Spleen (tissue), 11 donors: ENCODE data around the gene SOX6. TPM values are rescaled to one million over a fixed set of nuclear protein-coding genes. Genes with fewer than 3 reads are reported as not detected.

Experiments
- DNase-seq: peaks from one replicate; pipeline ENCODE4 v3.0.0-alpha.2; 2020
- H3K27ac ChIP-seq, 8 donors: fragments of 200-600 bp; sonication (generic) in 7 of 8; 1 replicate in 4 of 8; 2 replicates in 4 of 8; pipeline versions ENCODE4 v1.5.0 to v1.8.0; 2016 to 2021; ENCODE audit warnings: inconsistent platforms in 4 of 8, mild to moderate bottlenecking in 4 of 8, moderate library complexity in 1 of 8
- H3K27me3 ChIP-seq, 7 donors: fragments of 200-600 bp; sonication (generic) in 6 of 7; replicated peaks in 1 of 7; 1 replicate in 4 of 7; 2 replicates in 3 of 7; pipeline versions ENCODE4 v1.5.0 to v1.8.0; 2016 to 2021; ENCODE audit warnings: inconsistent platforms in 3 of 7, mild to moderate bottlenecking in 1 of 7
- H3K36me3 ChIP-seq, 6 donors: fragments of 200-600 bp; sonication (generic) in 5 of 6; 1 replicate in 4 of 6; 2 replicates in 2 of 6; pipeline versions ENCODE4 v1.5.0 to v1.8.0; 2016 to 2021; ENCODE audit warnings: inconsistent platforms in 2 of 6
- H3K4me1 ChIP-seq, 6 donors: fragments of 200-600 bp; sonication (generic) in 5 of 6; 1 replicate in 3 of 6; 2 replicates in 3 of 6; pipeline versions ENCODE4 v1.5.0 to v1.8.0; 2016 to 2021; ENCODE audit warnings: inconsistent platforms in 3 of 6
- H3K4me3 ChIP-seq, 8 donors: fragments of 200-600 bp; sonication (generic) in 7 of 8; 1 replicate in 4 of 8; 2 replicates in 4 of 8; pipeline versions ENCODE4 v1.5.0 to v1.8.0; 2016 to 2021; ENCODE audit warnings: inconsistent platforms in 4 of 8, mild to moderate bottlenecking in 4 of 8, moderate library complexity in 2 of 8
- H3K9me3 ChIP-seq, 8 donors: fragments of 200-600 bp; sonication (generic) in 7 of 8; 1 replicate in 4 of 8; 2 replicates in 4 of 8; pipeline versions ENCODE4 v1.5.0 to v1.8.0; 2016 to 2021; ENCODE audit warnings: inconsistent platforms in 4 of 8
- POLR2A ChIP-seq, 3 donors: fragments of 450-650 bp; IDR thresholded peaks; one replicate each; pipeline ENCODE4 v1.5.1; 2017; ENCODE audit warnings: antibody characterized with exemption in 3 of 3, mild to moderate bottlenecking in 1 of 3
- POLR2AphosphoS5 ChIP-seq, 3 donors: sonication (generic); formaldehyde crosslinking; IDR thresholded peaks; one replicate each; pipeline ENCODE4 v1.5.1; 2017; ENCODE audit warnings: antibody characterized with exemption in 3 of 3
- WGBS, 5 donors: extraction: QIAGEN DNeasy Blood & Tissue Kit in 3 of 5; methylation state at CpG; one replicate each; pipeline versions ENCODE4 v1.1.5 to v1.1.7; 2013 to 2018; 5-methylcytosine and 5-hydroxymethylcytosine counted together
- intact Hi-C: fragments of 100-400 bp; cut with DNase I; formaldehyde crosslinking; loops from one replicate; pipeline ENCODE4 v1.15.0; 2023; ENCODE audit warnings: low total_unique reads
- polyA plus RNA-seq, 3 donors: library from polyadenylated mRNA; stranded (reverse); fragments of 200-250 nt; gene quantifications; one replicate each; pipeline ENCODE4 v1.2.1, GENCODE V29; 2013
- total RNA-seq, 7 donors: library from RNA; depleted of rRNA in 3 of 7; stranded (reverse); fragments of >200 nt in 3 of 7; fragmentation: NEBNext Ultra II Directional in 4 of 7; extraction: Animal tissue kit (Norgen Biotek cat#: 25700) in 4 of 7; gene quantifications; one replicate each; pipeline versions ENCODE4 v1.1.0 to v1.2.1, GENCODE V29; 2016 to 2021
- TF ChIP-seq, protein P1 (sequence below), 11 experiments: fragments of 200-600 bp in 7 of 11; fragments of 450-650 bp in 4 of 11; sonication (generic) in 4 of 11; IDR thresholded peaks in 8 of 11; conservative IDR thresholded peaks in 3 of 11; 1 replicate in 7 of 11; 2 replicates in 4 of 11; pipeline versions ENCODE4 v1.4.0 to v1.8.0; 2016 to 2021; ENCODE audit warnings: antibody characterized with exemption in 11 of 11, inconsistent platforms in 4 of 11, mild to moderate bottlenecking in 1 of 11
- donor health status: healthy with polysubstance abuse.
- donor health status: DM: no; HTN: no; CAD: no; lungs with moderate emphysema.
- donor health status: DM: no; HTN: no; CAD: no.
- donor health status: Bipolar disorder and iron deficiency.
- donor health status: healthy.
- donor health status: DM: no; HTN: no; CAD: no.
- donor health status: DM: yes; HTN: yes; CAD: no.

The SOX6 gene
- total and polyA plus RNA-seq, 10 donors: 0.11 to 12.4 (median 3.7) TPM

DNA sequence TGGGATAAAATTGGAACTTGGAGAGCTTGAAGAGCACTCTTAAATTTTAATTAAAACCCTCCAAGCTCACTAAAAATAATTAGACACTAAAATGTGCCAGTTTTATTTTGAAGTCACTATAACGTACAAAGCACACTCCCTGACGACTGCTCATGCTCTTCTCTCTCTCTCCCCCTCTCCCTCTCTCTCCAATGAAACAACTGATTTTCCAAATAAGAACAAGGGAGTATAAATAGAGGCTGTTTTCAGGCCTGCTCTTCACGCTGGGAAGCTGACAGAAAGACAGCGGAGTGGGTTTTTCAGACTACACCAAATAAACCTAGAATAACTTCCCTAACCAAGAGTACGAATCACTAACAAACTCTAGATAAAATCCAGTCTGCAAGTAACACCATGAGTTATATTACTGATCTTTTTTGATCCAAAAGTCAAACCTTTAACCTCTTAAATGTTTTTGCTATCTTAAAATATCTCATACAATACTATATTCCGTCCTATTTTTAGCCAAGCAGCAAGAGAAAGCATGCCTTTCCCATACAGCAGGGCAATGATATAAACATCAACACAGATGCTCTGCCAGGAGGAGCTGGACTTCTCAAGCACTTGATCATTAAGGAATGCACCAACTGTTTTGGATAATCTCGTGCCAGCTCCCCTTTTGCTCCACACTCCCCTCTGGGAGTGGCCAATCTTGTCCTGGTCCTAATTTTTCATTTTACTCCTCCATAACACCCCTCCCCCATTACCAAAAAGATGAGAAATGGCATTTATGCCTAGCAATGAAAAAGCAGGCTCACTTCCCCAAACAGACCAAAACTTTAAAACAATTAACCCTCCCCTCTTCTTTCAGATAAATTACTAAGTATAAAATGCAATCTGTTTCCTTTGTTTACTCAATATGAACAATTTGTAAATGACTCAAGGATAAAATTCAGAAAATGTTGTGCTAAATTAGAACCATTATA, 116.9 kb downstream of the SOX6 start:
- 46 to 69% (median 58%) methylated on average over 7 of the region's 7 CpGs for WGBS, 5 donors
- DNase-seq: no peak
- Histone ChIP-seq H3K36me3 (no peaks in the 10 kb centered on the region), H3K4me1 (no peaks in the 10 kb centered on the region), H3K27me3 (no peaks in the 10 kb centered on the region), H3K4me3 (no peak overlapping the region), H3K27ac (peak overlapping the region in 3 of 8 donors; percentile 9 to 35 (median 20)), H3K9me3 (no peaks in the 10 kb centered on the region)
- intact Hi-C loops: no loop called here
- TF ChIP-seq, protein P1, sequence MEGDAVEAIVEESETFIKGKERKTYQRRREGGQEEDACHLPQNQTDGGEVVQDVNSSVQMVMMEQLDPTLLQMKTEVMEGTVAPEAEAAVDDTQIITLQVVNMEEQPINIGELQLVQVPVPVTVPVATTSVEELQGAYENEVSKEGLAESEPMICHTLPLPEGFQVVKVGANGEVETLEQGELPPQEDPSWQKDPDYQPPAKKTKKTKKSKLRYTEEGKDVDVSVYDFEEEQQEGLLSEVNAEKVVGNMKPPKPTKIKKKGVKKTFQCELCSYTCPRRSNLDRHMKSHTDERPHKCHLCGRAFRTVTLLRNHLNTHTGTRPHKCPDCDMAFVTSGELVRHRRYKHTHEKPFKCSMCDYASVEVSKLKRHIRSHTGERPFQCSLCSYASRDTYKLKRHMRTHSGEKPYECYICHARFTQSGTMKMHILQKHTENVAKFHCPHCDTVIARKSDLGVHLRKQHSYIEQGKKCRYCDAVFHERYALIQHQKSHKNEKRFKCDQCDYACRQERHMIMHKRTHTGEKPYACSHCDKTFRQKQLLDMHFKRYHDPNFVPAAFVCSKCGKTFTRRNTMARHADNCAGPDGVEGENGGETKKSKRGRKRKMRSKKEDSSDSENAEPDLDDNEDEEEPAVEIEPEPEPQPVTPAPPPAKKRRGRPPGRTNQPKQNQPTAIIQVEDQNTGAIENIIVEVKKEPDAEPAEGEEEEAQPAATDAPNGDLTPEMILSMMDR (IDR thresholded peaks at IDR 0.05 in 8 of 11, conservative IDR thresholded peaks at IDR 0.05 in 3 of 11): no peak
- TF ChIP-seq POLR2A (IDR thresholded peaks at IDR 0.05) (no peak), POLR2AphosphoS5 (IDR thresholded peaks at IDR 0.05) (no peak)

DNA sequence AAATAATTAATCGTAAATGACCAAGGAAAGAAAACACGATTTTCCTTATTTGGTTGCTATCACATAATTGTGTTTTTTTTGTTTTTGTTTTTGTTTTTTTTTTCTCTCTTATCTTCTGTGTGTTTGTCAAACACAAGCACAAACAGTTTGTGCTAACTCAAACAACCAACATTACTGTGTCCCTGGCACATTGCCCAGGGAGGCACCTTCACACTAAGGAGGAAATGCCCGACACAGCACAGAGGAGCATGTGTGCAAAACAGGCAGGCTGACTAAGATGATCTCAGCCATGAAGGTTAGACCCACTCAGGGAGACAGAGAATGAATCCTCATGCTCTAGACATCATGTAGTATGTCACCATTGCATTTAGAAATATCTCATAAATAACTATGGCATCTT, 130.1 kb downstream of the SOX6 start:
- H3K9me3 ChIP-seq: no peaks in the 10 kb centered on the region
- TF ChIP-seq POLR2AphosphoS5 (IDR thresholded peaks at IDR 0.05) (no peak), POLR2A (IDR thresholded peaks at IDR 0.05) (no peak)
- TF ChIP-seq, protein P1 (IDR thresholded peaks at IDR 0.05 in 8 of 11, conservative IDR thresholded peaks at IDR 0.05 in 3 of 11): no peak
- WGBS, 5 donors: 59 to 69% (median 64%) methylated on average over 3 of the region's 3 CpGs
- intact Hi-C loops: no loop called here
- no peaks in the 10 kb centered on the region for H3K27me3 ChIP-seq
- H3K36me3 ChIP-seq: no peaks in the 10 kb centered on the region
- no peak for DNase-seq
- no peak overlapping the region for H3K27ac ChIP-seq
- no peak overlapping the region for H3K4me3 ChIP-seq
- no peaks in the 10 kb centered on the region for H3K4me1 ChIP-seq

DNA sequence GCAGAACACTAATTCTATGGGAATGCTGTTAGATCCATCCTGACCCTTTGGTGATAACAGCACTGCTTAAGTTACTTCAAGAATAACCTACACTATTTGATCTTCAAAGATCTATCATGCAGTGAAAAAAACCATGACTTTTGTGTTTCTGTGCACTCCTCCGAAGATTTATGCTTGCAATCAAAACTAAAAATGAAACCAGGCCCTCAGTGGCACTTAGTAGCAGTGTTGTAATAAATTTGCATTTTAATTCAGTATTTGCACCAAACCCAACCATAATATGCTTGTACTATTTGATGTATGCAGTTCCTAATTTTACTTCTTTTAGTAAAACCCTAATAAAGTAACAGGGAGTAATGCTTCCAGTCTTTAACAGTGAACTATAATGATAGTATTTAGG, 130.7 kb downstream of the SOX6 start:
- no peak for DNase-seq
- Histone ChIP-seq H3K4me3 (no peak overlapping the region), H3K4me1 (no peaks in the 10 kb centered on the region), H3K27ac (no peak overlapping the region), H3K36me3 (no peaks in the 10 kb centered on the region), H3K9me3 (no peaks in the 10 kb centered on the region), H3K27me3 (no peaks in the 10 kb centered on the region)
- intact Hi-C loops: no loop called here
- 46 to 77% (median 62%) methylated on average over 1 of the region's 1 CpG for WGBS, 5 donors
- no peak for TF ChIP-seq POLR2AphosphoS5 (IDR thresholded peaks at IDR 0.05)
- TF ChIP-seq, protein P1 (IDR thresholded peaks at IDR 0.05 in 8 of 11, conservative IDR thresholded peaks at IDR 0.05 in 3 of 11): no peak
- no peak for TF ChIP-seq POLR2A (IDR thresholded peaks at IDR 0.05)

DNA sequence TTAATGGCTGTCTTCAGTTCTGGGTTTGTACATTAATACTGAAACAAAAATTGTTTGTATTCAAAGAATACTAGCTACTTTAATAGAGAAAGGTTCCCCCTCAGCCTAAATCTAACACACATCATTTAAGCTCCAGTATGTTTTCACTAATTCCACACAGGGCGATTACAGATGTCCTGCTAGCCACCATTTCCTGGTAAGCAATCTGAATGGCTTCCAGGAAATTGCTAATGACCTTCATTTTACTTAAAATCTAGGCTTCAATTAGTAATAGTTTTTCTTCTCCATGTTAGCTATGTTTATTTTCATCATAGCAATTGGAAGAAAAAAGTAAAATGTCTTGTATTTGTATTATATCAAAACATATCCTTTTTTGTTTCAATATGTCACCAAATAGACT, 132.8 kb downstream of the SOX6 start:
- no peak for DNase-seq
- intact Hi-C loops: no loop called here

More for the DNA sequence above, 132.8 kb downstream of the SOX6 start:
- Histone ChIP-seq H3K9me3 (no peaks in the 10 kb centered on the region), H3K27ac (no peak overlapping the region), H3K36me3 (no peaks in the 10 kb centered on the region), H3K27me3 (no peaks in the 10 kb centered on the region), H3K4me1 (no peaks in the 10 kb centered on the region), H3K4me3 (no peak overlapping the region)
- no peak for TF ChIP-seq POLR2AphosphoS5 (IDR thresholded peaks at IDR 0.05)
- no peak for TF ChIP-seq POLR2A (IDR thresholded peaks at IDR 0.05)
- TF ChIP-seq, protein P1 (IDR thresholded peaks at IDR 0.05 in 8 of 11, conservative IDR thresholded peaks at IDR 0.05 in 3 of 11): no peak
- 59 to 81% (median 63%) methylated on average over 1 of the region's 1 CpG for WGBS, 5 donors
